ENCODE measurements around the gene SND1.

DNA sequence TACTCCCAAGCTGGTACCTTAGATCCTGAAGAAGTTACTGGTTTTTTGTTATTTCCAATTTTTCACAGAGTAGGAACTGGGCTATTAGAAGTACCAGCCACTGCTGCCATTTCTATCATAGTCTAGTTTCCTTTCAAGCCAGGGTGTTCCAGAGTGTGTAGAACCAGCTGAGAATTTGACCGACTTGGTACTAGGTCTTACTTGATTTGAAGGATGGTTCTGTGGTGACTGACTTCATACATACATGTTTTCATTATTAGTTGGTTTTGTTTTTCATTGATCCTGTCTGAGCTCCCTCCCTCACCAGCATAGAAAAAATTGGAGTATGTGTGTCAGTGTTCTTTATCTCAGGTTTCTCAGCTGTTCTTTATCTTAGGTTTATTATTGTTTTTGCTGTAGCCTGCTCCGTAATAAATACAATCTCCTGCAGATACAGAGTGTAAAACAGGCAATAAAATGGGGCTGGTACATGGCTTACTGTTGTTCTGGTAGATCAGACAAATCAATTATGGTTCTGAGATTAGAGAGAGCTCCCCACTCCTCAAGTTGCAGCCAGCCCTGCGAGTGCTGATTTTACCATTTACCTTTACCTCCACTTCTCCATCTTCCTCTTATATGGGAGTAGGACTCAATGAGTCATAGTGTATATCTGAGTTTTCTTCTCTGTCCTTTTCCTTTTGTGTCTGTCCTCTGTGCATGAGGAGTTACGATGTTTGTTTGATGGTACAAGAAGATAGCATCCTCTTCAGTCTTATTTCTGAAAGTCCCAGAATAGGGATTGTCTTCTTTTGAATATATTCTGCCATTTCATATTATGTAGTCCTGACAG is 256.6 kb downstream of the SND1 start:
- TF ChIP-seq, protein P1, sequence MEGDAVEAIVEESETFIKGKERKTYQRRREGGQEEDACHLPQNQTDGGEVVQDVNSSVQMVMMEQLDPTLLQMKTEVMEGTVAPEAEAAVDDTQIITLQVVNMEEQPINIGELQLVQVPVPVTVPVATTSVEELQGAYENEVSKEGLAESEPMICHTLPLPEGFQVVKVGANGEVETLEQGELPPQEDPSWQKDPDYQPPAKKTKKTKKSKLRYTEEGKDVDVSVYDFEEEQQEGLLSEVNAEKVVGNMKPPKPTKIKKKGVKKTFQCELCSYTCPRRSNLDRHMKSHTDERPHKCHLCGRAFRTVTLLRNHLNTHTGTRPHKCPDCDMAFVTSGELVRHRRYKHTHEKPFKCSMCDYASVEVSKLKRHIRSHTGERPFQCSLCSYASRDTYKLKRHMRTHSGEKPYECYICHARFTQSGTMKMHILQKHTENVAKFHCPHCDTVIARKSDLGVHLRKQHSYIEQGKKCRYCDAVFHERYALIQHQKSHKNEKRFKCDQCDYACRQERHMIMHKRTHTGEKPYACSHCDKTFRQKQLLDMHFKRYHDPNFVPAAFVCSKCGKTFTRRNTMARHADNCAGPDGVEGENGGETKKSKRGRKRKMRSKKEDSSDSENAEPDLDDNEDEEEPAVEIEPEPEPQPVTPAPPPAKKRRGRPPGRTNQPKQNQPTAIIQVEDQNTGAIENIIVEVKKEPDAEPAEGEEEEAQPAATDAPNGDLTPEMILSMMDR (IDR thresholded peaks at IDR 0.05) = no peak
- no peak for TF ChIP-seq POLR2A (IDR thresholded peaks at IDR 0.05)
